DOHH2 (cell line): ENCODE results near the gene RBFOX2.

Experiments used
- EZH2phosphoT487 ChIP-seq: fragments of 200-600 bp; sonication (generic); IDR thresholded peaks from 2 replicates; pipeline ENCODE4 v1.6.1; 2017; ENCODE audit warnings: borderline replicate concordance, mild to moderate bottlenecking, antibody characterized with exemption, low read length, moderate library complexity, mixed read lengths
- TF ChIP-seq, protein P1 (sequence below): fragments of 200-600 bp; sonication (generic); IDR thresholded peaks from one replicate; pipeline ENCODE4 v1.5.1; 2014; ENCODE audit warnings: antibody characterized with exemption, mild to moderate bottlenecking, low read depth, low read length; ENCODE audit not compliant: poor library complexity, severe bottlenecking

- TF ChIP-seq, protein P1, sequence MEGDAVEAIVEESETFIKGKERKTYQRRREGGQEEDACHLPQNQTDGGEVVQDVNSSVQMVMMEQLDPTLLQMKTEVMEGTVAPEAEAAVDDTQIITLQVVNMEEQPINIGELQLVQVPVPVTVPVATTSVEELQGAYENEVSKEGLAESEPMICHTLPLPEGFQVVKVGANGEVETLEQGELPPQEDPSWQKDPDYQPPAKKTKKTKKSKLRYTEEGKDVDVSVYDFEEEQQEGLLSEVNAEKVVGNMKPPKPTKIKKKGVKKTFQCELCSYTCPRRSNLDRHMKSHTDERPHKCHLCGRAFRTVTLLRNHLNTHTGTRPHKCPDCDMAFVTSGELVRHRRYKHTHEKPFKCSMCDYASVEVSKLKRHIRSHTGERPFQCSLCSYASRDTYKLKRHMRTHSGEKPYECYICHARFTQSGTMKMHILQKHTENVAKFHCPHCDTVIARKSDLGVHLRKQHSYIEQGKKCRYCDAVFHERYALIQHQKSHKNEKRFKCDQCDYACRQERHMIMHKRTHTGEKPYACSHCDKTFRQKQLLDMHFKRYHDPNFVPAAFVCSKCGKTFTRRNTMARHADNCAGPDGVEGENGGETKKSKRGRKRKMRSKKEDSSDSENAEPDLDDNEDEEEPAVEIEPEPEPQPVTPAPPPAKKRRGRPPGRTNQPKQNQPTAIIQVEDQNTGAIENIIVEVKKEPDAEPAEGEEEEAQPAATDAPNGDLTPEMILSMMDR = no peak
- TF ChIP-seq EZH2phosphoT487 = no peak
These were observed 149.3 kb downstream of the RBFOX2 start for GRCh38 chr22:35879351-35879750.
